Activated CD4-positive, alpha-beta T cell treated with anti-CD3 and anti-CD28 coated beads, Interleukin-2, amount 10 ng/mL, durations not matched to agents 24 days and 14 days (primary cell): Measurements from ENCODE around the gene ANGPT4. TPM values are rescaled to one million over a fixed set of nuclear protein-coding genes. Genes with fewer than 3 reads are reported as not detected.
"Not testable (repeated sequence)": the region's sequence is repeated elsewhere in the genome, so short reads cannot be mapped to it uniquely, and the experiment has no call there.

Source experiments
- DNase-seq: peaks from one replicate; pipeline ENCODE4 v3.0.0; 2022
- H3K27ac Mint-ChIP-seq: one replicate; pipeline ENCODE4 v1.8.0; 2022; ENCODE audit warnings: mild to moderate bottlenecking, mixed read lengths
- H3K27me3 Mint-ChIP-seq: one replicate; pipeline ENCODE4 v1.8.0; 2022; ENCODE audit warnings: mixed read lengths
- H3K36me3 Mint-ChIP-seq: one replicate; pipeline ENCODE4 v1.8.0; 2022; ENCODE audit warnings: low read depth, mild to moderate bottlenecking, mixed read lengths
- H3K4me1 Mint-ChIP-seq: one replicate; pipeline ENCODE4 v1.8.0; 2021; ENCODE audit warnings: mixed read lengths
- H3K4me3 Mint-ChIP-seq: one replicate; pipeline ENCODE4 v1.8.0; 2022; ENCODE audit warnings: mild to moderate bottlenecking, moderate library complexity, mixed read lengths
- H3K9me3 Mint-ChIP-seq: one replicate; pipeline ENCODE4 v1.8.0; 2021; ENCODE audit warnings: mixed read lengths
- intact Hi-C: fragments of 100-400 bp; cut with micrococcal nuclease; formaldehyde crosslinking; loops from one replicate; pipeline ENCODE4 v1.15.1; 2023
- total RNA-seq: library from RNA; stranded (reverse); gene quantifications from 2 replicates; pipeline ENCODE4 v1.2.3, GENCODE V29; 2022

The ANGPT4 gene
- total RNA-seq, 1 donor from 2014 or later, result not detected

DNA sequence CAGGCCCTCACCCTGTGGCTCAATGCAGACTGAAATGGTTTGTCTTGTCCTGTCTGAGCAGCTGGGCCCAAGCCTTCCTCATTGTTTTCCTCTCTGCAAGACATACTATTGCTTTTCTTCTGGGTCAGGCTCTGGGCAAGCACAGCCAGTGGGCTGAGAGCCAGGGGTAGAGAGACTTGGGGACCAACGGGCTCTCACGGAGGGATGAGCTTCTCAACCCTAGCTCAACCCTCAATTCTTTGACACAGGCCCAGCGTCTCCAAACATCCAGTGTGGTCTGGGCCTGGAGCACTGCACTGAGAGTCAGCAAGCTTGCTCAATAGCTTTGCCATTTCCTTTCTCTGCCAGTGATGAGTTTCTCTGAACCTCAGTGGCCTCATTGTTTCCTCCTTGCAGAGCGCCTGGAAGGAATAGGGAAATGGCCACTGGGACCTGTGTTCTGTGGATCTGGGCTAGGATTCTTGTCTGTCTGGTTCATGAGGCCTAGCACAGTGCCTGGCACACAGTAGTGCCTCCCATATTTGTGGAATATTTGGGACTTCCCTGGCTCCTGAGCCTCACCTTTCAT is 9.3 kb downstream of the ANGPT4 start:
- H3K27ac Mint-ChIP-seq, result no peak overlapping the region
- no peak overlapping the region for H3K4me3 Mint-ChIP-seq
- peaks cover 2% of the 10 kb centered on the region for H3K4me1 Mint-ChIP-seq
- no peaks in the 10 kb centered on the region for H3K9me3 Mint-ChIP-seq
- H3K36me3 Mint-ChIP-seq, result no peaks in the 10 kb centered on the region
- DNase-seq, result no peak
- intact Hi-C loops, result no loop called here
- peaks cover 1% of the 10 kb centered on the region for H3K27me3 Mint-ChIP-seq

DNA sequence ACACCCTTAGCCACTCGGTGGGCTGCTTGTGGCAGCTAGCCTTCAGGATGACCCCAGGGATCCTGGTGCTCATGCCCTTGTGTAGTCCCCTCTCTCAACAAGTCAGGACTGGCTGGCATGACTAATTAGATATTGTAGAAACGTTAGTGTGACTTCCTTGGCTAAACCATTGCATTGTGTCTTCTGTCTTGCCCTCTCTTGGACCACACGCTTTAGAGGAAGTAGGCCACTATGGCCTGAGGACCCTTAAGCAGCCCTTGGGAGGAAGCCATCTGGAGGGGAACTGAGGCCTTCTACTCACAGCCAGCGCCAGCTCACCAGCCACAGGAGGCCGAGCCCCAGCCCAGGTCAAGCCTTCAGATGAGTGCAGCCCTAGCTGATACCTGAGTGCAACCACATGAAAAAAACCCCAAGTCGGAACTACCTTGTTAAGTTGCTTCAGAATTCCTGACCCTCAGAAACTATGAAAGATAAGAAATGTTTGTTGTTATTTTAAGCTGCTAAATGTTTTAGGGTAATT is 10.1 kb downstream of the ANGPT4 start:
- Mint-ChIP-seq H3K36me3 (no peaks in the 10 kb centered on the region), H3K27ac (no peak overlapping the region), H3K4me1 (peaks cover 2% of the 10 kb centered on the region), H3K27me3 (no peaks in the 10 kb centered on the region), H3K9me3 (no peaks in the 10 kb centered on the region), H3K4me3 (no peak overlapping the region)
- no peak for DNase-seq
- intact Hi-C loops, result no loop called here

DNA sequence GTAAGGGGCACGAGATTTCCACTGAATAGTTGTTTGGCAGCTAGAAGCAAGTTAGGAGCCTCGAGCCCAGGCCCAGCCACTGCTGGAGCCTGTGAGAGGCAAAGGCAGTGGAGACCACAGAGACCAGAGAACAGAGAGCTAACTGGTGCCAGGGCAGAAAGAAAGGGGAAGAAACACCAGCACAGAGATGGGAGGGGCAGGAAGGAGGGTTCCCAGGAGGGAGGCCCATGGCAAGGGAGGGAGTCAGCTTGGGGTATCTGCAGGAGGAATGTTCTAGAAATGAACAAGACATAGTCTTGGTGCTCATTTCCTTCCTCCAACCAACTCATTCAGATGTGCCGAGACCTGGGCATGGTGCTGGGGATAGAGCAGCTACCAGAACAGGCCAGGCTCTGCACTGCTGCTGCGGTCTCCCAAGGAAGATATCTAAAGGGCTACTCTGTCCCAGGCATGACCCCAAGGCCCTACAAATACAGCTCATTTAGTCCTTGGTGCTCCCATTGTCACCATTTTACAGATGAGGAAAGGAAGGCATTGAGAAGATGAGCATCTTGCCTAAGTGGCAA is 10.7 kb downstream of the ANGPT4 start:
- Mint-ChIP-seq H3K27me3 (no peaks in the 10 kb centered on the region), H3K9me3 (no peaks in the 10 kb centered on the region), H3K36me3 (no peaks in the 10 kb centered on the region), H3K4me3 (no peak overlapping the region), H3K27ac (no peak overlapping the region), H3K4me1 (peaks cover 2% of the 10 kb centered on the region)
- no peak for DNase-seq
- intact Hi-C loops, result no loop called here

DNA sequence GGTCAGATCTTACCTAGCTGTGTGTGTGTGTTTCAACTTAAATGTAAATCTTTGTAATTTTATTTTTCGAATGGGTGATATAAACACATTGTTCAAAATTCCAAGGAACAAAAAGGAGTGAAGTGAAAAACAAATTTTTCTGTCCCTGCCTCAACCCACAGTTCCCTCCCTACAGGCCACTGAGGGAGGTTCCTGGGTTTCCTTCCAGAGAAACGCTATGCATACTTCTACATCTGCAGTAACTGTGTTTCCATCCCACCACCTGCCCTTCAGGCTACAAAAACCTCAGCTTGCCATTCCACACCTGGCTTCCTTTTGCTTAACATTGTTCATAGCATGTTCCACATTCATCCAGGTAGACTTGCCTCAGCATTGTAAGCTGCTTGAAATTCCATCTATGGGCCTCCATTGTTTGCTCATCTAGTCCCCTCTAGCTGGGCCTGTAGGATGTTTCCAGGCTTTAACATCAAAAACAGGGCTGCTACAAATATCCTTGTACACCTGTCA is 12.0 kb downstream of the ANGPT4 start:
- Mint-ChIP-seq H3K4me1 (peaks cover 2% of the 10 kb centered on the region), H3K9me3 (no peaks in the 10 kb centered on the region)
- intact Hi-C loops, result no loop called here

DNA sequence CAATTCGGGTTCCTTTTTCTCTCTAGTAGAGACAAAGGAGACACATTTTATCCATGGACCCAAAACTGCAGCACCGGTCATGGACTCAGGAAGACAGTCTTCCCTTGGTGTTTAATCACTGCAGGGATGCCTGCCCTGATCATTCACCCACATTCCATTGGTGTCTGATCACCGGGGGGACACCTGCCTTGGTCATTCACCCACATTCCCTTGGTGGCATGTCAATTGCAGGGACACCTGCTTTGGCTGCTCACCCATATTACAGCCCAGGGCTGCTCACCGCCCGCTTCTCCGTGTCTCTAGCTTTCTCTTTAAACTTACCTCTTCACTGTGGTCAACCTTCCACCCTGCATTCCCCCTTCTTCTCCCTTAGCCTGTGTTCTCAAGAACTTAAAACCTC is 18.7 kb downstream of the ANGPT4 start:
- H3K27me3 Mint-ChIP-seq, result peaks cover 17% of the 10 kb centered on the region
- H3K9me3 Mint-ChIP-seq, DNase-seq, H3K36me3 Mint-ChIP-seq, H3K27ac Mint-ChIP-seq, intact Hi-C loops, H3K4me3 Mint-ChIP-seq, H3K4me1 Mint-ChIP-seq: not testable (repeated sequence)

More for the DNA sequence above, 12.0 kb downstream of the ANGPT4 start:
- Mint-ChIP-seq H3K27ac (no peak overlapping the region), H3K27me3 (no peaks in the 10 kb centered on the region), H3K36me3 (no peaks in the 10 kb centered on the region), H3K4me3 (no peak overlapping the region)
- DNase-seq, result no peak

DNA sequence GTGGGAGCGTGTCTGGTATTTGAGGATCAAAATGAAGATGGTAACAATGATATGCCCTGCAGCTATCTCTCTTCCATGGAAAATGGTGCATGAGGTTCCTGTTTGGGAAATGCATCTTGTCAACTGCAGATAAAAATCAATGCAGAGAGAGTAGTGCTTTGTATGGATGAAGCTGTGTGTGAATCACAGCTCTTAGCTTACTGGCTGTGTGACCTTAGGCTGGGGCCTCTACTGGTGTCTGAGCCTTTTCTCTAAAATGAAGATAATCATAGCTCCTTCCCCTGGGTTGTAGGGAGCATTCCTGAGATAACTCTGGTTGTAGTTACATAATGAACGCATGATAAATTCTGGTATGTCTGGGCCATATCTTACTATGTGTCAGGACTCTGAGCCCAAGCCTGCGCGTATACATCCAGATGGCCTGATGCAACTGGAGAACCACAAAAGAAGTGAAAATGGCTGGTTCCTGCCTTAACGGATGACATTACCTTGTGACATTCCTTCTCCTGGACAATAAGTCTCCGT is 19.6 kb downstream of the ANGPT4 start:
- Mint-ChIP-seq H3K27me3 (peaks cover 20% of the 10 kb centered on the region), H3K9me3 (no peaks in the 10 kb centered on the region), H3K4me3 (no peak overlapping the region), H3K36me3 (no peaks in the 10 kb centered on the region), H3K27ac (no peak overlapping the region), H3K4me1 (no peaks in the 10 kb centered on the region)
- no peak for DNase-seq
- intact Hi-C loops, result no loop called here

DNA sequence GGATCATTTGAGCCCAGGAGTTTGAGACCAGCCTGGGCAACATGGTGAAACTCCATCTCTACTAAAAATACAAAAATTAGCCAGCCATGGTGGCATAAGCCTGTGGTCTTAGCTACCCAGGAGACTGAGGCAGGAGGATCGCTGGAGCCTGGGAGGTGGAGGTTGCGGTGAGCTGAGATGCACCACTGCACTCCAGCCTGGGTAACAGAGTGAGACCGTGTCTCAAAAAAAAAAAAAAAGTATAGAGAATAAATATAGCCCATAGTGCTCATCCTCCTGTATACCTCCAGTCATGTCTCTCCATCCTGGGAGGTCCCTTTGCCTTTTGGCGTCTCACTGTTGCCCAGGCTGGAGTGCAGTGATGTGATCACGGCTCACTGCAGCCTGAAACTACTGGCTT is 23.8 kb downstream of the ANGPT4 start:
- H3K4me1 Mint-ChIP-seq, H3K9me3 Mint-ChIP-seq, intact Hi-C loops, H3K27ac Mint-ChIP-seq, H3K4me3 Mint-ChIP-seq, H3K36me3 Mint-ChIP-seq, DNase-seq: not testable (repeated sequence)
- peaks cover 20% of the 10 kb centered on the region for H3K27me3 Mint-ChIP-seq

DNA sequence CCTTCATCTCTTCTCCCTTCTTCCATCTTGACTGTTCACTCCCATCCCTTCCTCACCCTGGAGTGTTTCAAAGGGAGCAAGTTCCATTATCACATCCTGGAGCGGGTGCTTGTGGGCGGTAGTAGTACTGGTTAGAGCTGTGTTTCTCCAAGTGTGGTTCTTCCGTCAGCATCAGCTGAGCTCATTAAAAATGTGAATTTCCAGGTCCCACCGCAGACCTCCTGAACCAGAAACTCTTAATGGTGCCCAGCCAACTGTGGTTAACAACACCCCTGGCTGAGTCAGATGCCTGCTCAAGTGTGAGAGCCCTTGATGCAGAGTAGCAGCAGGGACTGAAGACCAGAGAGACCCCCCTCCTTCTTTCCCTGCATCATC is 24.4 kb downstream of the ANGPT4 start:
- H3K27ac Mint-ChIP-seq, result no peak overlapping the region
- peaks cover 18% of the 10 kb centered on the region for H3K27me3 Mint-ChIP-seq
- no peaks in the 10 kb centered on the region for H3K36me3 Mint-ChIP-seq
- intact Hi-C loops, result no loop called here
- no peak overlapping the region for H3K4me3 Mint-ChIP-seq
- H3K4me1 Mint-ChIP-seq, result no peaks in the 10 kb centered on the region
- no peaks in the 10 kb centered on the region for H3K9me3 Mint-ChIP-seq
- DNase-seq, result no peak

DNA sequence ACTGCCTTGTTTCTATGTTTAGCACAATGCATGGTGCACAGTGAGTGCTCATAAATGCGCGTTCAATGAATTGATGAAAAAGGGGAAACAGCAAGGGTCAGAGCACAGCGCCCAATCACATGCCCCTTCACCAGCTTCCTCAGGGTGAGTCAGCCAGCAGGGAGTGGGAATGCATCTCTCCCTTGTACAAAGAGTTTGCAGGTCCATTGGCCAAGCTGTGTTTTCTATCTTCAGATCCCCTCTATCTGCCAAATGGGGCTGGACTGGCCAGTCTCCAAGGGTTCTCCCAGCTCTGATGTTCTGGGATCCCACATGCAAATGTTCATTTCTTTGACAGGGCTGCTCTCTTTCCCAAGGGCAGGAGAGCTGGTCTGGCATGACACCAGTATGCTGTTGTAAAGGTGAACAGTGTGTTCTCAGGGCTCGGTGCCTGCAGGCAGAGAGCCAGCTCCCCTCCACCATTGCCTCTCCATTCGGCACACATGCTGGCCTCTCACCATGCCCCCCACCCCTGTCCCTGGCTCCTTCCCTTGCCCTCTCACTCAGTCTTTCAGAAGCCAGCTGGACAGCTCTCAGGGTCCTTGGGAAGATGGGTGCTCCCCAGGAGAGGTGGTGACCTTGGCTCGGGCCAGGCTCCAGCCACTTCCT is 25.0 kb downstream of the ANGPT4 start:
- H3K4me3 Mint-ChIP-seq, result no peak overlapping the region
- H3K27me3 Mint-ChIP-seq, result peaks cover 18% of the 10 kb centered on the region
- no peaks in the 10 kb centered on the region for H3K4me1 Mint-ChIP-seq
- H3K27ac Mint-ChIP-seq, result no peak overlapping the region
- H3K9me3 Mint-ChIP-seq, result no peaks in the 10 kb centered on the region
- H3K36me3 Mint-ChIP-seq, result no peaks in the 10 kb centered on the region
- intact Hi-C loops, result no loop called here
- DNase-seq, result no peak

DNA sequence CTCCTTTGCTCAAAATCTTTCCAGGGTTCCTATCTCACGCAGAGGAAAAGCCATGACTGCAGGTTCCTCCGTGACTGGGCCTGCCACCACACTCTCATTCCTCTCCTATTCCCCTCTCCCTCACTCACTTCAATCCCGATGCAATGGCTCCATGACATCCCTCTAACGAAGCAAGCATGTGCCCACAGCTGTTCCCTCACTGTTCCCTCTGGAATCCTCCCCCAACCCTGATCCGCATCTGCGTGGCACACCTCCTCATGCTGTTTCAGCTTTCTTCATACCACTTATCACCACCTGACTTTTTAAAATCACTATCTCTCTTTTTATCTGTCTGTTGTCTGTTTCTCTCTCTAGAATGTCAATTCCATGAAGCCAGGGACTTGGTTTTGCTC is 25.5 kb downstream of the ANGPT4 start:
- no peaks in the 10 kb centered on the region for H3K9me3 Mint-ChIP-seq
- DNase-seq, result no peak
- no peaks in the 10 kb centered on the region for H3K36me3 Mint-ChIP-seq
- H3K27ac Mint-ChIP-seq, result no peak overlapping the region
- no peak overlapping the region for H3K4me3 Mint-ChIP-seq
- no peaks in the 10 kb centered on the region for H3K4me1 Mint-ChIP-seq
- intact Hi-C loops, result no loop called here
- peaks cover 22% of the 10 kb centered on the region for H3K27me3 Mint-ChIP-seq

DNA sequence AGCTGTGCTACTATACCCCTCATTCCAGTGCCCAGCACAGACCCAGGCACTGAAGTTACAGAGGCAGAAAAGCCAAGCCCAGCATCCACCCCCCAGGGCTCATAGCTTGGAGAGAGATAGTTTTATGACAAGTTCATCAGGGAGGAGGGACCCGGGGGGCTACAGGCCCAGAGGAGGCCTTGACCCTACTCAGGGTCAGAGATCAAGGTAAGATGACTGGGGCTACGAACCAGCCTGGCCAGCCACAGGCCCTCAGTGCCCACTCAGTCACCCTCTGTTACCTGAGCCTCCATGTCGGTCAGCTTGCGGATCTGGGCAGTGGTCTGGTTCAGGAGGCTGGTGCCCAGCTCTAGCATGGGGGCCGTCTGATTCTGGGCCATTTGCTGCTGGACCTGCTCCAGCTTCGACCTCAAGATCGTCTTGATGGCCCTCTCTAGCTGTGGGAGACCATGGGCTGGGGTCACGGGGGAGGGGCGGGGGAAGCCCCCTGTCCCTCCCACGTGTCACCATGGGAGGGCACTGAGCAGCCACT is 26.1 kb downstream of the ANGPT4 start:
- Mint-ChIP-seq H3K27ac (no peak overlapping the region), H3K9me3 (no peaks in the 10 kb centered on the region), H3K4me1 (no peaks in the 10 kb centered on the region), H3K27me3 (peaks cover 27% of the 10 kb centered on the region), H3K36me3 (no peaks in the 10 kb centered on the region), H3K4me3 (no peak overlapping the region)
- no peak for DNase-seq
- intact Hi-C loops, result no loop called here

DNA sequence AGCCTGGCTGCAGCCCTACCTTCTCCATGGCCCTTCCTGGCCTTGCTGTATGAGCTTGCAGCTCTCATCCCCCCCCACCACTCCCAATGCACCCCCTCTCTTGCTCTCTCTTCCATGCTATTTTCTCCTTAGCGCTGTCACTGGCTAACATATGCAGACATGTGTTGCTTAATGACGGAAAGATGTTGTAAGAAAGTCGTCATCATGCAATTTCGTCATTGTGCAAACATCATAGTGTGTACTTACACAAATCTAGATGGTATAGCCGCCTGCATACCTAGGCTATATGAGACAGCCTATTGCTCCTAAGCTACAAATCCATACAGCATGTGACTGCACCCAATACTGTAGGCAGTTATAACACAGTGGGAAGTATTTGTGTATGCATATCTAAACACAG is 27.0 kb downstream of the ANGPT4 start:
- intact Hi-C loops, result no loop called here

DNA sequence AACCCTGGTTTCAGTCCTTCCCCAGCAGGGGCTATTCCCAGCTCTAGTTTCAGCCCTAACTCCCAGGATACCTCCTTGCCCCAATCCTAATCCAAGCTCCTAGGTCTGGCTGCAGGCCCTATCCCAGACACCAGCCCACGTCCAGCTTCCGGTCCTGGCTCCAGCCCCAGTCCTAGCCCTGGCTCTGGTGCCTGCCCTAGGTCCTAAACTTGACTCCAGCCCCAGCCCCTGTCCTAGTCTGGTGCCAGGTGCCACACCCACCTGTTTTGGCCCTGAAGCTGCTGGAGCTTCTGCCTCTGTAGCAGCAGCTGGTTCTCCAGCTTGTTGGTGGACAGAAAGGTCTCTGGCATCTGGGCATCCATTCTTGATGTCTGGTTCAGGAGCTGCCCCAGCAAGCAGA is 28.1 kb downstream of the ANGPT4 start:
- H3K4me1 Mint-ChIP-seq, result no peaks in the 10 kb centered on the region
- intact Hi-C loops, result no loop called here
- peaks cover 22% of the 10 kb centered on the region for H3K27me3 Mint-ChIP-seq
- H3K27ac Mint-ChIP-seq, result no peak overlapping the region
- DNase-seq, result no peak
- H3K36me3 Mint-ChIP-seq, result no peaks in the 10 kb centered on the region
- H3K4me3 Mint-ChIP-seq, result no peak overlapping the region
- no peaks in the 10 kb centered on the region for H3K9me3 Mint-ChIP-seq

More for the DNA sequence above, 27.0 kb downstream of the ANGPT4 start:
- no peak overlapping the region for H3K27ac Mint-ChIP-seq
- H3K4me3 Mint-ChIP-seq, result no peak overlapping the region
- H3K9me3 Mint-ChIP-seq, result no peaks in the 10 kb centered on the region
- H3K36me3 Mint-ChIP-seq, result no peaks in the 10 kb centered on the region
- no peak for DNase-seq
- no peaks in the 10 kb centered on the region for H3K4me1 Mint-ChIP-seq
- H3K27me3 Mint-ChIP-seq, result peaks cover 27% of the 10 kb centered on the region

DNA sequence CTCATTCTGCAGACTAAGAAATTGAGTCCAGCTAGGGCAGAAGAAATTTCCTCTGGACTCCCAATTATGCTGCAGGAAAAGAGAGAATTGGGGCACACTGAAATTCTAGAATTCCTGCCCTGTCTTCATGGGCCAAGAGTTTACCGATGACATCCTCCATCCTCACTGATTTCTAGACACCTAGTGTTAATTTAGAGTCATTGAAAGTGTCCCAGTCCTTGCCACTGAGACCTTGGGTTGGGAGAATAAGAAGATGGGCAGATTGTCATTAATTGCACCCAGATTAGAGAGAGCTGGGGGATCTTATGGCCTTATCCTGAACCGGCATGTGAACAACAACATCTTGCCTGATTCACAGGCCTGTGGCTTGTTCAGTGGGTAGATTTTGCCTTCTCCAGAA is 29.0 kb downstream of the ANGPT4 start:
- no peak for DNase-seq
- Mint-ChIP-seq H3K27me3 (peaks cover 18% of the 10 kb centered on the region), H3K36me3 (no peaks in the 10 kb centered on the region), H3K4me3 (no peak overlapping the region), H3K27ac (no peak overlapping the region), H3K9me3 (no peaks in the 10 kb centered on the region), H3K4me1 (peaks cover under 1% of the 10 kb centered on the region)
- intact Hi-C loops, result no loop called here
